HG03135 (cell line): ENCODE data around the gene ELOB.

Experiments
- ATAC-seq: cut with Tn5 transposase; IDR thresholded peaks from one replicate; pipeline ENCODE4 v1.9.1; 2021; ENCODE audit warnings: mild to moderate bottlenecking, moderate library complexity; ENCODE audit not compliant: unreplicated experiment

Gene ELOB

GRCh38 chr16:2777231-2777902 lies at the start of gene ELOB:
TSS of gene ELOB (minus strand) at chr16:2777280. CDS start at chr16:2777239, 41 bp downstream.
- ATAC-seq: peak; percentile 65

GRCh38 chr16:2825906-2826305 lies 48.8 kb upstream of the ELOB start:
- ATAC-seq: no peak

- ATAC-seq: no peak
These were observed 48.1 kb upstream of the ELOB start for GRCh38 chr16:2825049-2825742.

GRCh38 chr16:2824626-2825025 lies 47.5 kb upstream of the ELOB start:
- ATAC-seq: no peak

GRCh38 chr16:2822496-2822895 lies 45.4 kb upstream of the ELOB start:
- no peak for ATAC-seq

- no peak for ATAC-seq
These were observed 45.0 kb upstream of the ELOB start for GRCh38 chr16:2822158-2822495.

- no peak for ATAC-seq
These were observed 44.5 kb upstream of the ELOB start for GRCh38 chr16:2821487-2822157.

GRCh38 chr16:2820836-2821486 lies 43.9 kb upstream of the ELOB start:
- ATAC-seq: no peak

- ATAC-seq: no peak
These were observed 43.1 kb upstream of the ELOB start for GRCh38 chr16:2819939-2820835.

- no peak for ATAC-seq
These were observed 42.3 kb upstream of the ELOB start for GRCh38 chr16:2819179-2819938.

- no peak for ATAC-seq
These were observed 41.3 kb upstream of the ELOB start for GRCh38 chr16:2818272-2818876.

- ATAC-seq: no peak
These were observed 40.5 kb upstream of the ELOB start for GRCh38 chr16:2817340-2818271.

- no peak for ATAC-seq
These were observed 39.8 kb upstream of the ELOB start, which contains the start of gene PRSS21 for GRCh38 chr16:2816751-2817339. TSS of gene PRSS21 (plus strand) at chr16:2817237. CDS start at chr16:2817269, 32 bp downstream.

GRCh38 chr16:2815299-2815771 lies 38.3 kb upstream of the ELOB start:
- ATAC-seq: no peak

GRCh38 chr16:2814551-2815298 lies 37.6 kb upstream of the ELOB start:
- no peak for ATAC-seq

GRCh38 chr16:2813771-2814221 lies 36.7 kb upstream of the ELOB start:
- no peak for ATAC-seq
